Measurements from ENCODE around the gene SRP19. TPM values are rescaled to one million over a fixed set of nuclear protein-coding genes. Genes with fewer than 3 reads are reported as not detected.

SRP19 gene
- 10 to 100 TPM; 51.4 to 54.4 TPM for total RNA-seq
- polyA plus RNA-seq = 100 to 1,000 TPM; 150 to 163 TPM

- Histone ChIP-seq H3K4me1 (ENCODE audit: insufficient read depth, low read length) (peaks cover 32% of the 10 kb centered on the region), H3K4me3 (ENCODE audit: low read length in 2 of 2) (peak within 1 kb of the TSS; percentile 71 to 95), H3K36me3 (ENCODE audit: insufficient read depth, low read length) (peaks cover 18% of the 10 kb centered on the region), H3K9me3 (ENCODE audit: control insufficient read depth in 1 of 2, low read length in 2 of 2) (no peaks in the 10 kb centered on the region), H3K27me3 (ENCODE audit: insufficient read depth, low read length) (no peaks in the 10 kb centered on the region), H3K27ac (ENCODE audit: low read depth, low read length) (peak within 1 kb of the TSS; percentile 97)
- peak; percentile 90 to 93 (median 92) for DNase-seq
- Mint-ChIP-seq H3K9me3 (peaks cover 0 to 3% (median 0%) of the 10 kb centered on the region in 8 donors), H3K27me3 (peaks cover 6 to 8% of the 10 kb centered on the region in 2 donors), H3K27ac (peak within 1 kb of the TSS; percentile 98 to 99 (median 98)), H3K36me3 (peaks cover 12 to 38% of the 10 kb centered on the region in 2 donors), H3K4me1 (peaks cover 19 to 36% (median 30%) of the 10 kb centered on the region in 4 donors), H3K4me3 (peak within 1 kb of the TSS; percentile 96 to 98 (median 97))
- intact Hi-C loops (cut with micrococcal nuclease) = loop anchor here (1.0 to 5.0 kb wide), 6 partner anchors 13 to 154 kb away; partner anchors contain the start of genes DCP2 and REEP5
- CTCF ChIA-PET (ENCODE audit: partially characterized antibody) = interaction anchor here (0.8 to 3.9 kb wide), 15 partner anchors 9 to 162 kb away, joined by 3 to 34 read pairs (median 4); partner anchors contain the start of genes DCP2 and REEP5
- POLR2A ChIA-PET (ENCODE audit: partially characterized antibody) = interaction anchor here (0.6 to 3.1 kb wide), 21 partner anchors 9 to 700 kb away, joined by 3 to 33 read pairs (median 5); partner anchors contain the start of genes DCP2 and REEP5
Observed at GRCh38 chr5:112860929-112861637, at the start of gene SRP19. TSS of gene SRP19 (plus strand) at chr5:112861287. CDS start at chr5:112861377, 90 bp downstream.

- H3K27ac ChIP-seq (ENCODE audit: low read depth, low read length) = no peak overlapping the region
- intact Hi-C loops (cut with micrococcal nuclease) = no loop called here
- no peaks in the 10 kb centered on the region for H3K4me1 ChIP-seq (ENCODE audit: insufficient read depth, low read length)
- H3K9me3 ChIP-seq (ENCODE audit: control insufficient read depth in 1 of 2, low read length in 2 of 2) = no peaks in the 10 kb centered on the region
- Mint-ChIP-seq H3K4me3 (no peak overlapping the region), H3K36me3 (peaks cover 38 to 41% of the 10 kb centered on the region in 2 donors), H3K27ac (peak overlapping the region in 4 of 7 donors; percentile 20 to 45 (median 31)), H3K9me3 (no peaks in the 10 kb centered on the region), H3K4me1 (peaks cover 0 to 5% (median 1%) of the 10 kb centered on the region in 4 donors), H3K27me3 (no peaks in the 10 kb centered on the region)
- DNase-seq = no peak
- H3K27me3 ChIP-seq (ENCODE audit: insufficient read depth, low read length) = no peaks in the 10 kb centered on the region
- no peak overlapping the region for H3K4me3 ChIP-seq (ENCODE audit: low read length in 2 of 2)
- H3K36me3 ChIP-seq (ENCODE audit: insufficient read depth, low read length) = peaks cover 6% of the 10 kb centered on the region
- ChIA-PET CTCF (ENCODE audit: partially characterized antibody) (no interaction called here), POLR2A (ENCODE audit: partially characterized antibody) (interaction anchor here (0.6 kb wide), 1 partner anchor 9 kb away, joined by 4 read pairs; no protein-coding TSS in a partner anchor)
Observed at GRCh38 chr5:112812549-112812948, 48.5 kb upstream of the SRP19 start.

- POLR2A ChIA-PET (ENCODE audit: partially characterized antibody) = no interaction called here
- Histone ChIP-seq H3K27me3 (ENCODE audit: insufficient read depth, low read length) (no peaks in the 10 kb centered on the region), H3K27ac (ENCODE audit: low read depth, low read length) (no peak overlapping the region), H3K9me3 (ENCODE audit: control insufficient read depth in 1 of 2, low read length in 2 of 2) (no peaks in the 10 kb centered on the region), H3K36me3 (ENCODE audit: insufficient read depth, low read length) (peaks cover 16% of the 10 kb centered on the region), H3K4me1 (ENCODE audit: insufficient read depth, low read length) (no peaks in the 10 kb centered on the region), H3K4me3 (ENCODE audit: low read length in 2 of 2) (no peak overlapping the region)
- peaks cover 0 to 2% (median 0%) of the 10 kb centered on the region in 8 donors for H3K9me3 Mint-ChIP-seq
- no peak for DNase-seq
- no peak overlapping the region for H3K4me3 Mint-ChIP-seq
- H3K36me3 Mint-ChIP-seq = peaks cover 41 to 71% of the 10 kb centered on the region in 2 donors
- no peak overlapping the region for H3K27ac Mint-ChIP-seq
- H3K4me1 Mint-ChIP-seq = peaks cover 0 to 5% (median 0%) of the 10 kb centered on the region in 4 donors
- intact Hi-C loops (cut with micrococcal nuclease) = no loop called here
- no peaks in the 10 kb centered on the region for H3K27me3 Mint-ChIP-seq
- CTCF ChIA-PET (ENCODE audit: partially characterized antibody) = interaction anchor here (1.8 kb wide), 1 partner anchor 28 kb away, joined by 5 read pairs; no protein-coding TSS in a partner anchor
Observed at GRCh38 chr5:112820246-112820645, 40.8 kb upstream of the SRP19 start.

GRCh38 chr5:112822456-112822855, 38.6 kb upstream of the SRP19 start:
- H3K9me3 ChIP-seq (ENCODE audit: control insufficient read depth in 1 of 2, low read length in 2 of 2) = no peaks in the 10 kb centered on the region
- Mint-ChIP-seq H3K27me3 (no peaks in the 10 kb centered on the region), H3K4me3 (no peak overlapping the region), H3K4me1 (peaks cover 0 to 6% (median 0%) of the 10 kb centered on the region in 4 donors), H3K9me3 (peaks cover 0 to 2% (median 0%) of the 10 kb centered on the region in 8 donors), H3K36me3 (peaks cover 39 to 70% of the 10 kb centered on the region in 2 donors), H3K27ac (peak overlapping the region in 2 of 7 donors; percentile 55 to 58)
- intact Hi-C loops (cut with micrococcal nuclease) = no loop called here
- H3K4me1 ChIP-seq (ENCODE audit: insufficient read depth, low read length) = no peaks in the 10 kb centered on the region
- ChIA-PET POLR2A (ENCODE audit: partially characterized antibody) (no interaction called here), CTCF (ENCODE audit: partially characterized antibody) (interaction anchor here (1.0 kb wide), 1 partner anchor 268 kb away, joined by 3 read pairs; no protein-coding TSS in a partner anchor)
- peaks cover 10% of the 10 kb centered on the region for H3K36me3 ChIP-seq (ENCODE audit: insufficient read depth, low read length)
- no peak for DNase-seq
- no peak overlapping the region for H3K27ac ChIP-seq (ENCODE audit: low read depth, low read length)
- no peak overlapping the region for H3K4me3 ChIP-seq (ENCODE audit: low read length in 2 of 2)
- H3K27me3 ChIP-seq (ENCODE audit: insufficient read depth, low read length) = no peaks in the 10 kb centered on the region

- no peaks in the 10 kb centered on the region for H3K9me3 ChIP-seq (ENCODE audit: control insufficient read depth in 1 of 2, low read length in 2 of 2)
- ChIA-PET CTCF (ENCODE audit: partially characterized antibody) (no interaction called here), POLR2A (ENCODE audit: partially characterized antibody) (no interaction called here)
- Mint-ChIP-seq H3K27me3 (no peaks in the 10 kb centered on the region), H3K9me3 (peaks cover 0 to 2% (median 0%) of the 10 kb centered on the region in 8 donors), H3K4me3 (no peak overlapping the region), H3K4me1 (peaks cover 0 to 6% (median 0%) of the 10 kb centered on the region in 4 donors), H3K36me3 (peaks cover 35 to 70% of the 10 kb centered on the region in 2 donors), H3K27ac (peak overlapping the region in 5 of 7 donors; percentile 7 to 58 (median 19))
- intact Hi-C loops (cut with micrococcal nuclease) = no loop called here
- no peak overlapping the region for H3K4me3 ChIP-seq (ENCODE audit: low read length in 2 of 2)
- H3K27me3 ChIP-seq (ENCODE audit: insufficient read depth, low read length) = no peaks in the 10 kb centered on the region
- H3K4me1 ChIP-seq (ENCODE audit: insufficient read depth, low read length) = no peaks in the 10 kb centered on the region
- no peak for DNase-seq
- H3K36me3 ChIP-seq (ENCODE audit: insufficient read depth, low read length) = peaks cover 10% of the 10 kb centered on the region
- no peak overlapping the region for H3K27ac ChIP-seq (ENCODE audit: low read depth, low read length)
Observed at GRCh38 chr5:112823181-112823580, 37.9 kb upstream of the SRP19 start.

GRCh38 chr5:112823656-112824055, 37.4 kb upstream of the SRP19 start:
- intact Hi-C loops (cut with micrococcal nuclease) = no loop called here
- POLR2A ChIA-PET (ENCODE audit: partially characterized antibody) = no interaction called here
- CTCF ChIA-PET (ENCODE audit: partially characterized antibody) = no interaction called here
- peaks cover 0 to 2% (median 0%) of the 10 kb centered on the region in 8 donors for H3K9me3 Mint-ChIP-seq
- Histone ChIP-seq H3K9me3 (ENCODE audit: control insufficient read depth in 1 of 2, low read length in 2 of 2) (no peaks in the 10 kb centered on the region), H3K27me3 (ENCODE audit: insufficient read depth, low read length) (no peaks in the 10 kb centered on the region), H3K4me3 (ENCODE audit: low read length in 2 of 2) (no peak overlapping the region), H3K4me1 (ENCODE audit: insufficient read depth, low read length) (no peaks in the 10 kb centered on the region), H3K36me3 (ENCODE audit: insufficient read depth, low read length) (peaks cover 10% of the 10 kb centered on the region), H3K27ac (ENCODE audit: low read depth, low read length) (no peak overlapping the region)
- peaks cover 0 to 6% (median 0%) of the 10 kb centered on the region in 4 donors for H3K4me1 Mint-ChIP-seq
- DNase-seq = no peak
- H3K36me3 Mint-ChIP-seq = peaks cover 37 to 73% of the 10 kb centered on the region in 2 donors
- no peak overlapping the region for H3K4me3 Mint-ChIP-seq
- H3K27me3 Mint-ChIP-seq = no peaks in the 10 kb centered on the region
- no peak overlapping the region for H3K27ac Mint-ChIP-seq

GRCh38 chr5:112824197-112824596, 36.9 kb upstream of the SRP19 start:
- no peak for DNase-seq
- H3K4me1 ChIP-seq (ENCODE audit: insufficient read depth, low read length) = no peaks in the 10 kb centered on the region
- H3K27ac Mint-ChIP-seq = peak overlapping the region in 1 of 7 donors; percentile 9
- H3K27me3 Mint-ChIP-seq = no peaks in the 10 kb centered on the region
- ChIA-PET CTCF (ENCODE audit: partially characterized antibody) (no interaction called here), POLR2A (ENCODE audit: partially characterized antibody) (no interaction called here)
- H3K9me3 ChIP-seq (ENCODE audit: control insufficient read depth in 1 of 2, low read length in 2 of 2) = no peaks in the 10 kb centered on the region
- H3K4me1 Mint-ChIP-seq = peaks cover 0 to 6% (median 0%) of the 10 kb centered on the region in 4 donors
- H3K36me3 ChIP-seq (ENCODE audit: insufficient read depth, low read length) = peaks cover 7% of the 10 kb centered on the region
- H3K36me3 Mint-ChIP-seq = peaks cover 37 to 73% of the 10 kb centered on the region in 2 donors
- H3K9me3 Mint-ChIP-seq = peaks cover 0 to 2% (median 0%) of the 10 kb centered on the region in 8 donors
- no peaks in the 10 kb centered on the region for H3K27me3 ChIP-seq (ENCODE audit: insufficient read depth, low read length)
- no peak overlapping the region for H3K27ac ChIP-seq (ENCODE audit: low read depth, low read length)
- H3K4me3 ChIP-seq (ENCODE audit: low read length in 2 of 2) = no peak overlapping the region
- intact Hi-C loops (cut with micrococcal nuclease) = no loop called here
- no peak overlapping the region for H3K4me3 Mint-ChIP-seq

All from CD4-positive, alpha-beta memory T cell (primary cell).